GM21529 (cell line): Measurements from ENCODE around the gene OGFOD2.
A peak's percentile ranks its signal among the peaks of the same experiment; 100 is the strongest.

Experiments
- ATAC-seq: cut with Tn5 transposase; IDR thresholded peaks from one replicate; pipeline ENCODE4 v1.9.1; 2021; ENCODE audit not compliant: unreplicated experiment

The OGFOD2 gene

GRCh38 chr12:122976648-122976975 lies 1.6 kb downstream of the OGFOD2 start:
- ATAC-seq = no peak

GRCh38 chr12:122977153-122977552 lies 2.1 kb downstream of the OGFOD2 start:
- ATAC-seq = no peak

GRCh38 chr12:122977655-122978392 lies 2.8 kb downstream of the OGFOD2 start:
- no peak for ATAC-seq

- no peak for ATAC-seq
Observed at GRCh38 chr12:122978507-122978955, 3.5 kb downstream of the OGFOD2 start.

- no peak for ATAC-seq
Observed at GRCh38 chr12:122979001-122979907, 4.2 kb downstream of the OGFOD2 start.

GRCh38 chr12:122979908-122980182 lies 4.8 kb downstream of the OGFOD2 start:
- ATAC-seq = peak; percentile 1

GRCh38 chr12:122980183-122981035 lies 5.4 kb downstream of the OGFOD2 start, which contains the start of gene ARL6IP4:
Gene ARL6IP4, plus strand, starts transcription at chr12:122980681. Its CDS starts 459 bp downstream, at chr12:122981140.
- ATAC-seq = peak; percentile 53

GRCh38 chr12:122981036-122981471 lies 6.0 kb downstream of the OGFOD2 start:
- peak; percentile 11 for ATAC-seq

GRCh38 chr12:122981587-122982476 lies 6.8 kb downstream of the OGFOD2 start:
- no peak for ATAC-seq

GRCh38 chr12:122982477-122982815 lies 7.4 kb downstream of the OGFOD2 start:
- ATAC-seq = no peak

GRCh38 chr12:122982963-122983788 lies 8.1 kb downstream of the OGFOD2 start:
- no peak for ATAC-seq

- no peak for ATAC-seq
Observed at GRCh38 chr12:122983789-122984515, 8.9 kb downstream of the OGFOD2 start.

- ATAC-seq = no peak
Observed at GRCh38 chr12:122984612-122985337, 9.7 kb downstream of the OGFOD2 start.

GRCh38 chr12:122985338-122986257 lies 10.6 kb downstream of the OGFOD2 start:
- no peak for ATAC-seq

- ATAC-seq = no peak
Observed at GRCh38 chr12:122986258-122986871, 11.3 kb downstream of the OGFOD2 start.

- no peak for ATAC-seq
Observed at GRCh38 chr12:122987086-122987951, 12.3 kb downstream of the OGFOD2 start.
